Measurements from ENCODE around the gene LZTS3.

LZTS3 gene

DNA sequence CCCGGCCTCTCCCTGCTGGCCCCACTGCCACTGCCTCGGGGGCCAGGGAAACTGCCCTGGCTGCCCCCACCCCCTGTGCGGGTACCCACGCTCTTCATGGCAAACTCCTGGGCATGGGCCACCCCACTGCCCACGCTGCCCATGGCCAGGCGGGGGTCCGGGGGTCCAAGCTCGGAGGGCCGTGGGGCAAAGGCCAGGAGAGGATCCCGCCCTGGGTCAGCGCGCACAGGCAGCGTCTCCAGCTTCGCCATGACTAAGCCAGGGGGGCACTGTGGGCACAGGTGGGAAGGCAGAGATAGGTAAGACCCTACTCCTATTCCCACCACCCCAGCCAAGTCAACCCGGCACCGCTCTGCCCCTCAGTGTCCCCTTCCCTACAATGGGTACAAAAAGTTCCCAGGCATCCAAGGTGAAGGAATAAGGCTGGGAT is 6.4 kb downstream of the LZTS3 start:
- no peak for TF ChIP-seq POLR2A (IDR thresholded peaks at IDR 0.05; ENCODE audit: low read depth, low read length)
- DNase-seq (ENCODE audit: insufficient read length, low spot score), result no peak
- FAIRE-seq, result no peak

- FAIRE-seq, result no peak
- DNase-seq (ENCODE audit: insufficient read length, low spot score), result no peak
Measured at GRCh38 chr20:3166338-3166912, 6.9 kb downstream of the LZTS3 start.

DNA sequence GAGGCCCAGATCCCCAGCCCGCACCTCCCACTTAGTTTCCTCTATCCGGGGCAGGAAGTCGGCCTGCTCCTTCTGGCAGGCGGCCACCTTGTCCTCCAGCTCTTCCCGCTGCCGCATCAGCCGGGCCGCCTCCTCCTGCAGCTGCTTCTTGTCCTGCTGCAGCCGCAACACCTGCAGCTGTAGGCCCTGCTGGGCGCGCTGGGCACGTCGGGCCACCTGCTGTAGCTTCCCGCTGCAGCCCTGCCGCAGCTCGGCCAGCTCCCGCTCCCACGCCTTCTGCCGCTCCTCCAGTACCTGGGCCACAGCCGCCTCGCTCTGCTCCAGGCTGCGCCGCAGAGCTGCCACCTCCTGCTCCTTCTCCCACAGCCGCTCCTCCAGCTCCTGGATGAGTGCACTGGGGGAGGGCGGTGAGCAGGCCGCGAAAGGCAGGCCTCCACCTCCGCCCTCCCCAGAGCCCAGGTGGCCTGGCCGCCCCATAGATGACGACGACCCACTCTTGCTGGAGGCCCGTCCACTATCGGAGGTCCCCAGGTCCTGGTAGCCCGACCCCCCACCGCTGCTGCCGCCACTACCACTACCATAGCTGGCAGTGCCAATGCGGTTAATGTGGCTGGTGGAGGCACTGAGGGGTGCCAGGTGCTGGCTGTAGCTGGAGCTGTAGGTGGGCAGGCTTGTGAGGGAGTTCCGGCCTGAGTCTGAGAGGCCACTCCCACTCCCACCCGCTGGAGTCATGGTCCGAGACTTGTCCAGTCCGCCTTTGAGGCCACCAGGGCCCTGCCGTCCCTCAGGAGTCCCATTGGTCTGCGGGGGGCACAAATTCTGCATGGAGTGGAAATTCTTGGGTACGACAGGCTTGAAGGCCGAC is 7.6 kb downstream of the LZTS3 start:
- TF ChIP-seq POLR2A (IDR thresholded peaks at IDR 0.05; ENCODE audit: low read depth, low read length), result no peak
- FAIRE-seq, result no peak
- DNase-seq (ENCODE audit: insufficient read length, low spot score), result no peak

More at GRCh38 chr20:3166338-3166912, 6.9 kb downstream of the LZTS3 start:
- no peak for TF ChIP-seq POLR2A (IDR thresholded peaks at IDR 0.05; ENCODE audit: low read depth, low read length)

GRCh38 chr20:3164763-3165410 is 8.5 kb downstream of the LZTS3 start:
- FAIRE-seq, result no peak
- TF ChIP-seq POLR2A (IDR thresholded peaks at IDR 0.05; ENCODE audit: low read depth, low read length), result no peak
- no peak for DNase-seq (ENCODE audit: insufficient read length, low spot score)

- DNase-seq (ENCODE audit: insufficient read length, low spot score) (no peak), FAIRE-seq (no peak)
- TF ChIP-seq POLR2A (IDR thresholded peaks at IDR 0.05; ENCODE audit: low read depth, low read length), result no peak
Measured at GRCh38 chr20:3164043-3164762, 9.1 kb downstream of the LZTS3 start.

GRCh38 chr20:3163099-3164042 is 10.0 kb downstream of the LZTS3 start:
- TF ChIP-seq POLR2A (IDR thresholded peaks at IDR 0.05; ENCODE audit: low read depth, low read length), result no peak
- no peak for DNase-seq (ENCODE audit: insufficient read length, low spot score)
- FAIRE-seq, result no peak

DNA sequence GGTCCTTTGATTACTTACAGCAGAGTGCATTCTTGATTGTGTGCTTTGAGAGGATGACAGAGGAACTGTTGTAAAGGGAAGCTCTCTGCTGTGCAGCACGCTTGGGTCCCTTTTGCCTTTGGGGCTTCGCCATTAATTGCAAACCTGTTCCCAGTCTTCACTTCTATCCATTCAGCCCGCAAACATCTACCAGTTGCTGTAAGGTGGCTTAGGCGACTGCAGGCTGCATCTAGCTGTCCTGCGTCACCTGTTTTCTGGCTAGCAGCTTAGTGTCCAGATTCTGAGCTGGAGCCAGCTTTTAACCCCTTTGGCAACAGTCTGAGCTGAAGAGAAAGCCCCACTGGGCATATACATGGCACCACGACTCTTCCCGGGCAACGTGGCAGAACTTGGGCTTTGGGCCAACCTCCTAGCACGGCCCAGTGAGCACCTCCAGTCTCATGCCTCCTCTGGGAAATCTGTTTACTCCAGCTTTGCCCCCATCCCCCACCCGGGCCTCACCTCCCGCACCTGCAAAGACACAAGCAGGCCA is 11.2 kb downstream of the LZTS3 start:
- DNase-seq (ENCODE audit: insufficient read length, low spot score), result no peak
- TF ChIP-seq POLR2A (IDR thresholded peaks at IDR 0.05; ENCODE audit: low read depth, low read length), result no peak
- FAIRE-seq, result no peak

- no peak for TF ChIP-seq POLR2A (IDR thresholded peaks at IDR 0.05; ENCODE audit: low read depth, low read length)
- FAIRE-seq (no peak), DNase-seq (ENCODE audit: insufficient read length, low spot score) (no peak)
Measured at GRCh38 chr20:3161316-3162079, 11.9 kb downstream of the LZTS3 start.

DNA sequence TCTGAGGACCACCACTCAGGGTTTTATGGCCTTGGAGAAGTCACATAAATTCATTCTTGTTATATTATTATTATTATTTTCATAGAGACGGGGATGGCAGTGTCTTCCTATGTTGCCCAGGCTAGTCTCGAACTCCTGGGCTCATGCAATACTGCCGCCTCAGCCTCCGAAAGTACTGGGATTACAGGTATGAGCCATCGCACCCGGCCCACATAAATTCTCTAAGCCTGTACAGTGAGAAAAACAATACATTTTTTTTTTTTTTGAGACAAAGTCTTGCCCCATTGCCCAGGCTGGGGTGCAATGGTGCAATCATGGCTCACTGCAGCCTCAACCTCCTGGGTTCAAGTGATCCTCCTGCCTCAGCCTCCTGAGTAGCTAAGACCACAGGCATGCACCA is 12.9 kb downstream of the LZTS3 start:
- FAIRE-seq (no peak), DNase-seq (ENCODE audit: insufficient read length, low spot score) (no peak)
- no peak for TF ChIP-seq POLR2A (IDR thresholded peaks at IDR 0.05; ENCODE audit: low read depth, low read length)

- no peak for TF ChIP-seq POLR2A (IDR thresholded peaks at IDR 0.05; ENCODE audit: low read depth, low read length)
- no peak for DNase-seq (ENCODE audit: insufficient read length, low spot score)
- FAIRE-seq, result no peak
Measured at GRCh38 chr20:3158968-3159431, 14.3 kb downstream of the LZTS3 start.

- no peak for FAIRE-seq
- no peak for DNase-seq (ENCODE audit: insufficient read length, low spot score)
- no peak for TF ChIP-seq POLR2A (IDR thresholded peaks at IDR 0.05; ENCODE audit: low read depth, low read length)
Measured at GRCh38 chr20:3157817-3158216, 15.5 kb downstream of the LZTS3 start.
